DND-41 (cell line): ENCODE measurements around the gene CEMIP2.
"Not testable (repeated sequence)": the region's sequence is repeated elsewhere in the genome, so short reads cannot be mapped to it uniquely, and the experiment has no call there.

Experiments
- ATAC-seq: fragments of 200-7000 bp; cut with Tn5 transposase; 3 replicates; pipeline ENCODE4 v1.9.1; 2021; ENCODE audit warnings: low read depth; ENCODE audit not compliant: insufficient read depth
- DNase-seq: peaks from one replicate; pipeline ENCODE4 v3.0.0-alpha.2; 2020
- H2AFZ ChIP-seq: 2 replicates; pipeline ENCODE4 v1.6.0; 2012; ENCODE audit warnings: low read depth, low read length
- H3K27ac ChIP-seq: 2 replicates; pipeline ENCODE4 v1.5.1; 2012; ENCODE audit warnings: low read length, inconsistent platforms
- H3K27me3 ChIP-seq: fragments of 200-600 bp; sonication (generic); 2 replicates; pipeline ENCODE4 v1.6.0; 2012; ENCODE audit warnings: low read length, mild to moderate bottlenecking, inconsistent platforms; ENCODE audit not compliant: insufficient read depth, poor library complexity
- H3K36me3 ChIP-seq: 2 replicates; pipeline ENCODE4 v1.5.1; 2012; ENCODE audit warnings: low read length, inconsistent platforms; ENCODE audit not compliant: insufficient read depth
- H3K4me1 ChIP-seq: 2 replicates; pipeline ENCODE4 v1.5.1; 2012; ENCODE audit warnings: mild to moderate bottlenecking, low read length; ENCODE audit not compliant: insufficient read depth
- H3K4me2 ChIP-seq: 2 replicates; pipeline ENCODE4 v1.6.0; 2012; ENCODE audit warnings: mild to moderate bottlenecking, moderate library complexity, low read length, inconsistent platforms; ENCODE audit not compliant: insufficient read depth
- H3K4me3 ChIP-seq, 2 experiments: fragments of 200-600 bp in 1 of 2; shearing (Covaris generic) in 1 of 2; 2 replicates each; pipeline ENCODE4 v1.5.1; 2012 to 2016; ENCODE audit warnings: inconsistent platforms in 2 of 2, low read length in 2 of 2, mild to moderate bottlenecking in 2 of 2, low read depth in 1 of 2, moderate library complexity in 1 of 2
- H3K79me2 ChIP-seq: 2 replicates; pipeline ENCODE4 v1.6.0; 2012; ENCODE audit warnings: low read length, inconsistent platforms; ENCODE audit not compliant: insufficient read depth
- H3K9ac ChIP-seq: 2 replicates; pipeline ENCODE4 v1.6.0; 2012; ENCODE audit warnings: low read depth, mild to moderate bottlenecking, inconsistent platforms, low read length, moderate library complexity
- H3K9me3 ChIP-seq: 2 replicates; pipeline ENCODE4 v1.5.1; 2012; ENCODE audit warnings: low read length, moderate library complexity, mild to moderate bottlenecking, inconsistent platforms; ENCODE audit not compliant: insufficient read depth, severe bottlenecking
- H4K20me1 ChIP-seq: 2 replicates; pipeline ENCODE4 v1.6.0; 2012; ENCODE audit warnings: low read length; ENCODE audit not compliant: insufficient read depth
- EZH2 ChIP-seq: IDR thresholded peaks from 3 replicates; pipeline ENCODE4 v1.6.1; 2012; ENCODE audit warnings: borderline replicate concordance, low read depth, mild to moderate bottlenecking, moderate library complexity, low read length, inconsistent platforms; ENCODE audit not compliant: severe bottlenecking
- TF ChIP-seq, protein P1 (sequence below): IDR thresholded peaks from 2 replicates; pipeline ENCODE4 v1.5.1; 2012; ENCODE audit warnings: borderline replicate concordance, low read length, moderate library complexity, mild to moderate bottlenecking; ENCODE audit not compliant: poor library complexity, severe bottlenecking; ENCODE audit errors: extremely low read depth

CEMIP2 gene

DNA sequence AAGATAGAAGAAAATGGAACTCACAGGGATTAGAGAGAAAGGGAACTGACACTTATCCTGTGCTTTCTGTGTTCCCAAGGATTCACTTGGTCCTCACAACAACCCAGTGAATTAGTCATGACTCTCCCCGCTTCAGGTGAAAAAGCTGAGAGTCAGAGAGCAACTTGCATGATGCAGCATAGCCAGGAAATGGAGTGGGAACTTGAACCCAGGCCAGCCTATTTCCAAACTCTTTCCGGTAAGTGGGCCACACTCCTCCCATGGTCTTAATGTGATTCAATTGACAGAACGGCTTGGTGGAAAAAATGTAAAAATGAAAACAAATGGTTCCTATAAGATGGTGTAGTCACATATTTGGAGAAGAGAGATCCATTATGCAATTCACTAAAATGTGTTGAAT lies 45.9 kb upstream of the CEMIP2 start:
- no peaks in the 10 kb centered on the region for H4K20me1 ChIP-seq
- H3K79me2 ChIP-seq, result no peaks in the 10 kb centered on the region
- H3K4me3 ChIP-seq, result no peak overlapping the region
- H3K4me2 ChIP-seq, result no peak overlapping the region
- H2AFZ ChIP-seq, result no peak overlapping the region
- no peaks in the 10 kb centered on the region for H3K27me3 ChIP-seq
- H3K27ac ChIP-seq, result no peak overlapping the region
- no peaks in the 10 kb centered on the region for H3K9me3 ChIP-seq
- no peak for TF ChIP-seq EZH2
- TF ChIP-seq, protein P1, sequence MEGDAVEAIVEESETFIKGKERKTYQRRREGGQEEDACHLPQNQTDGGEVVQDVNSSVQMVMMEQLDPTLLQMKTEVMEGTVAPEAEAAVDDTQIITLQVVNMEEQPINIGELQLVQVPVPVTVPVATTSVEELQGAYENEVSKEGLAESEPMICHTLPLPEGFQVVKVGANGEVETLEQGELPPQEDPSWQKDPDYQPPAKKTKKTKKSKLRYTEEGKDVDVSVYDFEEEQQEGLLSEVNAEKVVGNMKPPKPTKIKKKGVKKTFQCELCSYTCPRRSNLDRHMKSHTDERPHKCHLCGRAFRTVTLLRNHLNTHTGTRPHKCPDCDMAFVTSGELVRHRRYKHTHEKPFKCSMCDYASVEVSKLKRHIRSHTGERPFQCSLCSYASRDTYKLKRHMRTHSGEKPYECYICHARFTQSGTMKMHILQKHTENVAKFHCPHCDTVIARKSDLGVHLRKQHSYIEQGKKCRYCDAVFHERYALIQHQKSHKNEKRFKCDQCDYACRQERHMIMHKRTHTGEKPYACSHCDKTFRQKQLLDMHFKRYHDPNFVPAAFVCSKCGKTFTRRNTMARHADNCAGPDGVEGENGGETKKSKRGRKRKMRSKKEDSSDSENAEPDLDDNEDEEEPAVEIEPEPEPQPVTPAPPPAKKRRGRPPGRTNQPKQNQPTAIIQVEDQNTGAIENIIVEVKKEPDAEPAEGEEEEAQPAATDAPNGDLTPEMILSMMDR, result no peak
- peaks cover 9% of the 10 kb centered on the region for H3K4me1 ChIP-seq
- DNase-seq (no peak), ATAC-seq (no peak)
- no peaks in the 10 kb centered on the region for H3K36me3 ChIP-seq
- H3K9ac ChIP-seq, result no peak overlapping the region

DNA sequence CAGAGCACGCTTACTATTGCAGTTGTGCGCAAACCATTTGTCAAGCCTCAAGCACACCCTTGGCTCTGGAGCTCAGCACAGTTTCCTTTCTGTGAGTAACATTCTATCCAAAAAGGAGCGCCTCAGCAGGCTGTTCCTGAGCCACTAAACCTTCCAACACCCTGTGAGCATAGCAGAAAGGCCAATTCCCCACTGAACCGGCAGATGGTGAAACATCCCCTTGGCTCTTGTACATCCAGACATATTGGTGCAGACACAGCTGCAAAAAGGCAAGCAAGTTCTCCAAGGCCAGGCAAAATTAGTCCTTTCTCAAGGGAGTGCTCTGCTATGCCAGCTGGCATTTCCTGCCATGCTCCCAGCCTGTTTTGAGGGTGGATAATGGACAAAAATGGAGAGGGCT lies 44.1 kb upstream of the CEMIP2 start:
- H3K4me1 ChIP-seq, result peaks cover 7% of the 10 kb centered on the region
- H3K36me3 ChIP-seq, result no peaks in the 10 kb centered on the region
- no peaks in the 10 kb centered on the region for H3K9me3 ChIP-seq
- no peak overlapping the region for H2AFZ ChIP-seq
- TF ChIP-seq EZH2, result no peak
- TF ChIP-seq, protein P1, result no peak
- no peak overlapping the region for H3K9ac ChIP-seq
- H4K20me1 ChIP-seq, result no peaks in the 10 kb centered on the region
- H3K4me2 ChIP-seq, result no peak overlapping the region
- ATAC-seq (no peak), DNase-seq (no peak)
- H3K79me2 ChIP-seq, result no peaks in the 10 kb centered on the region
- no peak overlapping the region for H3K27ac ChIP-seq
- no peak overlapping the region for H3K4me3 ChIP-seq
- H3K27me3 ChIP-seq, result no peaks in the 10 kb centered on the region

DNA sequence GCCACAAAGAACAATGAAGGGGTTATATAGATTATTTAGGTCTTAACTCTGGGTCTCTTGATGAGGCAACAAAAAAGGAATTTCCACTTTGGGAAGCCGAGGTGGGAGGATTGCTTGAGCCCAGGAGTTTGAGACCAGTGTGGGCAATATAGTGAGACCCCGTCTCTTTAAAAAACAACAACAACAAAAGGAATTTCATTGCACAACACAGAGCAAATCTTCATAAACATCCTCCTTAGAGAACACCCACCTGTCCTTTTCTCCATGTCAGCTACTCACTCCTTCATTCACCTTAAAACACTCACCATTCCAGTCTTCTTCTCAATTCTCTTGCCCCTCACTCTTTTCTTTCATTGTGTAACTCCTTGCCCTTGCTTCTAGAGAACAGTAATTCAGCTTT lies 39.8 kb upstream of the CEMIP2 start:
- Histone ChIP-seq H3K4me3 (no peak overlapping the region), H3K79me2 (no peaks in the 10 kb centered on the region), H4K20me1 (no peaks in the 10 kb centered on the region), H3K27me3 (no peaks in the 10 kb centered on the region), H3K4me2 (no peak overlapping the region), H3K36me3 (no peaks in the 10 kb centered on the region), H3K27ac (no peak overlapping the region), H3K9ac (no peak overlapping the region), H2AFZ (no peak overlapping the region), H3K9me3 (no peaks in the 10 kb centered on the region), H3K4me1 (peaks cover 8% of the 10 kb centered on the region)
- ATAC-seq (no peak), DNase-seq (no peak)
- TF ChIP-seq EZH2, result no peak
- TF ChIP-seq, protein P1, result no peak

DNA sequence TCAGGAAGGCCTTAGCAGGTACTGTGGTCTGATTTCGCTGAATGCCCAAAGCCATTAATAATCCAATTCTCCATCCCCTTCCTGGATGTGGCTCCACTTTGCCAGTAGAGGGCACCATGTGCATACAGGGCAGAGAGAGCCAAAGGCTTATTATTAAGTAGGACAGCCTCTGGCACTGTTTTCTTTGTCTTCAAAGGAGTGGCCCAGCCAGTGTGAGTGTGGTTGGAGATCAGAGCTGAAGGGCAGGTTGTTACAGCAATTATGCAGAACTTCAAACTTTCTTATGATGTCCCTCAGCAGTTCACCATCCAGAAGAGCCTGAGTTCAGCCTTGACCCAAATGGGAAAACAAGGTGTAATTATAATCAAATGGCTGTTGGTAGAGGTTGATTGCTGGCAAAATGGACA lies 38.6 kb upstream of the CEMIP2 start:
- Histone ChIP-seq H3K4me2 (peak overlapping the region; percentile 46; the same call in 1 of the 2 replicates), H3K79me2 (no peaks in the 10 kb centered on the region), H4K20me1 (no peaks in the 10 kb centered on the region), H3K27ac (peak overlapping the region; percentile 46; the same call in 1 of the 2 replicates), H3K4me3 (no peak overlapping the region), H3K4me1 (peaks cover 8% of the 10 kb centered on the region), H2AFZ (peak overlapping the region; percentile 52), H3K27me3 (no peaks in the 10 kb centered on the region), H3K36me3 (no peaks in the 10 kb centered on the region), H3K9me3 (no peaks in the 10 kb centered on the region), H3K9ac (peak overlapping the region; percentile 2; the same call in 1 of the 2 replicates)
- peak; percentile 77 for DNase-seq
- ATAC-seq, result peak; percentile 100
- no peak for TF ChIP-seq EZH2
- TF ChIP-seq, protein P1, result peak; percentile 95

DNA sequence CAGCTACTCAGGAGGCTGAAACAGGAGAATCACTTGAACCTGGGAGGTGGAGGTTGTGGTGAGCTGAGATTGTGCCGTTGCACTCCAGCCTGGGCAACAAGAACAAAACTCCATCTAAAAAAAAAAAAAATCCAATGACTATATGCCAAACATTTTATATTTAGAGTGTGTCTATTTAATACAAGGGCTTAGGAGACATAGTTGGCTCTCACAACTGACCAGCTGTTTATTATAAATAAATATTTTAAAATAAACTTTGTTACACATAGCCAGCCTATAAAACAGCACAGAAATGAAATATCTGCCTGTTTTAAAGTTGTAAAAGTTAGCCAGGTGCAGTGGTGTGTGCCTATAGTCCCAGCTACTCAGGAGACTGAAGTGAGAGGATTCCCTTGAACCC lies 36.8 kb upstream of the CEMIP2 start:
- DNase-seq, H4K20me1 ChIP-seq, ATAC-seq, H3K27me3 ChIP-seq, H2AFZ ChIP-seq, H3K4me2 ChIP-seq, H3K27ac ChIP-seq, H3K9ac ChIP-seq, H3K4me3 ChIP-seq, H3K9me3 ChIP-seq, H3K79me2 ChIP-seq, H3K4me1 ChIP-seq, H3K36me3 ChIP-seq: not testable (repeated sequence)
